Measurements from ENCODE around the gene PTRHD1. TPM values are rescaled to one million over a fixed set of nuclear protein-coding genes. Genes with fewer than 3 reads are reported as not detected.

PTRHD1 gene
- total RNA-seq, 1 experiment from 2014 or later, result 23.6 TPM

GRCh38 chr2:24743924-24744323 lies 49.3 kb downstream of the PTRHD1 start:
- no peaks in the 10 kb centered on the region for H3K27me3 ChIP-seq (ENCODE audit: insufficient read depth, low read depth)
- intact Hi-C loops (cut with micrococcal nuclease; ENCODE audit: unreplicated experiment), result no loop called here
- no TSS peak for BruUV-seq (replicated peaks)
- H3K4me3 ChIP-seq, result no peak overlapping the region
- no peaks in the 10 kb centered on the region for H3K79me2 ChIP-seq (ENCODE audit: low read depth)
- no peaks in the 10 kb centered on the region for H4K20me1 ChIP-seq (ENCODE audit: insufficient read depth)
- H2AFZ ChIP-seq, result no peak overlapping the region
- no peaks in the 10 kb centered on the region for H3K36me3 ChIP-seq (ENCODE audit: low read depth)
- no peaks in the 10 kb centered on the region for H3K9me3 ChIP-seq (ENCODE audit: insufficient read depth, low read depth)
- no peak for DNase-seq
- no peak overlapping the region for H3K4me2 ChIP-seq
- H3K9me2 ChIP-seq (ENCODE audit: insufficient read depth), result no peaks in the 10 kb centered on the region
- no peak for TF ChIP-seq CTCF (conservative IDR thresholded peaks at IDR 0.05)
- TF ChIP-seq EZH2 (IDR thresholded peaks at IDR 0.05; ENCODE audit: low read depth), result no peak
- ChIA-PET POLR2A (ENCODE audit: unreplicated experiment) (interaction anchor here (0.7 kb wide), 1 partner anchor 160 kb away, joined by 5 read pairs; no protein-coding TSS in a partner anchor), CTCF (no interaction called here)
- no peaks in the 10 kb centered on the region for H3K4me1 ChIP-seq (replicated peaks; ENCODE audit: insufficient read depth)
- no peak overlapping the region for H3K27ac ChIP-seq
- no peaks in the 10 kb centered on the region for H3F3A ChIP-seq (ENCODE audit: insufficient read depth, low read depth)

- Histone ChIP-seq H3K4me2 (no peak overlapping the region), H2AFZ (no peak overlapping the region), H3K36me3 (ENCODE audit: low read depth) (no peaks in the 10 kb centered on the region), H3K4me1 (replicated peaks; ENCODE audit: insufficient read depth) (no peaks in the 10 kb centered on the region), H3K4me3 (no peak overlapping the region), H3K27ac (no peak overlapping the region), H3K27me3 (ENCODE audit: insufficient read depth, low read depth) (no peaks in the 10 kb centered on the region), H3K9me2 (ENCODE audit: insufficient read depth) (no peaks in the 10 kb centered on the region), H3F3A (ENCODE audit: insufficient read depth, low read depth) (no peaks in the 10 kb centered on the region), H3K9me3 (ENCODE audit: insufficient read depth, low read depth) (no peaks in the 10 kb centered on the region), H3K79me2 (ENCODE audit: low read depth) (no peaks in the 10 kb centered on the region), H4K20me1 (ENCODE audit: insufficient read depth) (no peaks in the 10 kb centered on the region)
- CTCF ChIA-PET, result interaction anchor here (0.9 kb wide), 1 partner anchor 83 kb away, joined by 3 read pairs; no protein-coding TSS in a partner anchor
- intact Hi-C loops (cut with micrococcal nuclease; ENCODE audit: unreplicated experiment), result no loop called here
- TF ChIP-seq CTCF (conservative IDR thresholded peaks at IDR 0.05), result no peak
- no peak for TF ChIP-seq EZH2 (IDR thresholded peaks at IDR 0.05; ENCODE audit: low read depth)
- no TSS peak for BruUV-seq (replicated peaks)
- DNase-seq, result no peak
- POLR2A ChIA-PET (ENCODE audit: unreplicated experiment), result no interaction called here
These were observed 50.5 kb downstream of the PTRHD1 start for GRCh38 chr2:24742730-24743129.

DNA sequence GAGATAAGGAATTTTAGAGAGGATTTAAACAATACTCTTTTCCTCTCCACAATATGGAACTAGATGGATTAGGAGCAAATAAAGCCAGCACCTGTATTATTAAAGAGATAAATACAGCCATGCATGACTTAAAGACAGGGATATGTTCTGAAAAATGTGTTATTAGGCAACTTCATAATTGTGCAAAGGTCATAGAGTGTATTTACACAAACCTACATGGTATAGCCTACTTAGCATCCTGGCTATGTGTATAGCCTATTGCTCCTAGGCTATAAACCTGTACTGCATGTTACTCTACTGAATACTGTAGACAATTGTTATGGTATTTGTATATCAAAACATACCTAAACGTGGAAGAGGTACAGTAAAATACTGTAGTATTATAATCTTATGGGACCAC lies 53.0 kb downstream of the PTRHD1 start:
- DNase-seq, result peak in 1 of 2 experiments; percentile 23
- Histone ChIP-seq H3F3A (ENCODE audit: insufficient read depth, low read depth) (no peaks in the 10 kb centered on the region), H3K79me2 (ENCODE audit: low read depth) (no peaks in the 10 kb centered on the region), H3K27me3 (ENCODE audit: insufficient read depth, low read depth) (no peaks in the 10 kb centered on the region), H3K9me3 (ENCODE audit: insufficient read depth, low read depth) (no peaks in the 10 kb centered on the region), H4K20me1 (ENCODE audit: insufficient read depth) (no peaks in the 10 kb centered on the region), H3K27ac (no peak overlapping the region), H3K9me2 (ENCODE audit: insufficient read depth) (no peaks in the 10 kb centered on the region), H3K4me2 (no peak overlapping the region), H3K36me3 (ENCODE audit: low read depth) (no peaks in the 10 kb centered on the region), H2AFZ (no peak overlapping the region), H3K4me3 (no peak overlapping the region), H3K4me1 (replicated peaks; ENCODE audit: insufficient read depth) (no peaks in the 10 kb centered on the region)
- ChIA-PET CTCF (no interaction called here), POLR2A (ENCODE audit: unreplicated experiment) (no interaction called here)
- TF ChIP-seq CTCF (conservative IDR thresholded peaks at IDR 0.05) (no peak), EZH2 (IDR thresholded peaks at IDR 0.05; ENCODE audit: low read depth) (no peak)
- BruUV-seq (replicated peaks), result no TSS peak
- intact Hi-C loops (cut with micrococcal nuclease; ENCODE audit: unreplicated experiment), result no loop called here

Other genes with a start within 250 kb of the PTRHD1 start
- 21.3 and 33.0 TPM in 2 replicates for gene CENPO, start within 50 bp of the PTRHD1 start, total RNA-seq (2021)
- gene ADCY3, start 126.8 kb upstream of the PTRHD1 start, total RNA-seq (2021), result 46.3 and 47.4 TPM in 2 replicates
- 5.1 and 6.3 TPM in 2 replicates for gene DNAJC27, start 178.6 kb upstream of the PTRHD1 start, total RNA-seq (2021)
- gene EFR3B, start 248.7 kb upstream of the PTRHD1 start, total RNA-seq (2021), result 0.20 TPM in 1 of 2 replicates, not detected in the other